DOHH2 (cell line): ENCODE results near the gene MSL3B.

ENCODE experiments used
- H3F3A ChIP-seq: fragments of 200-600 bp; sonication (generic), shearing (Covaris generic); 2 replicates; pipeline ENCODE4 v1.6.0; 2016; ENCODE audit warnings: antibody characterized with exemption, mild to moderate bottlenecking; ENCODE audit not compliant: control insufficient read depth, insufficient read depth
- H3K27ac ChIP-seq: fragments of 200-600 bp; sonication (generic); 2 replicates; pipeline ENCODE4 v1.5.1; 2014; ENCODE audit warnings: low read depth, mild to moderate bottlenecking, low read length, moderate library complexity
- H3K27me3 ChIP-seq: fragments of 200-600 bp; sonication (generic); 2 replicates; pipeline ENCODE4 v1.6.1; 2014; ENCODE audit warnings: mild to moderate bottlenecking, low read length, mixed read lengths; ENCODE audit not compliant: control insufficient read depth
- H3K36me3 ChIP-seq: fragments of 200-600 bp; sonication (generic); 2 replicates; pipeline ENCODE4 v1.6.1; 2014; ENCODE audit warnings: mild to moderate bottlenecking, low read length, moderate library complexity, mixed read lengths; ENCODE audit not compliant: control insufficient read depth
- H3K4me1 ChIP-seq: fragments of 200-600 bp; sonication (generic); 2 replicates; pipeline ENCODE4 v1.6.1; 2014; ENCODE audit warnings: mild to moderate bottlenecking, low read length, mixed read lengths; ENCODE audit not compliant: control insufficient read depth
- H3K4me2 ChIP-seq: fragments of 200-600 bp; sonication (generic); 2 replicates; pipeline ENCODE4 v1.6.0; 2014; ENCODE audit warnings: mild to moderate bottlenecking, low read length, moderate library complexity
- H3K4me3 ChIP-seq: fragments of 200-600 bp; sonication (generic); 2 replicates; pipeline ENCODE4 v1.5.1; 2014; ENCODE audit warnings: mild to moderate bottlenecking, low read length, mixed read lengths
- H3K79me2 ChIP-seq: fragments of 200-600 bp; sonication (generic); 2 replicates; pipeline ENCODE4 v1.6.1; 2014; ENCODE audit warnings: mild to moderate bottlenecking, low read length, mixed read lengths; ENCODE audit not compliant: control insufficient read depth
- H3K9me2 ChIP-seq: fragments of 200-600 bp; sonication (generic); replicated peaks from 2 replicates; pipeline ENCODE4 v1.6.1; 2014; ENCODE audit warnings: mild to moderate bottlenecking, low read length, mixed read lengths; ENCODE audit not compliant: control insufficient read depth
- H3K9me3 ChIP-seq: fragments of 200-600 bp; sonication (generic); 2 replicates; pipeline ENCODE4 v1.6.1; 2014; ENCODE audit warnings: antibody characterized with exemption, low read length, mixed read lengths; ENCODE audit not compliant: control insufficient read depth, insufficient read depth
- H4K20me1 ChIP-seq: fragments of 200-600 bp; sonication (generic); 2 replicates; pipeline ENCODE4 v1.6.0; 2014; ENCODE audit warnings: low read depth, mild to moderate bottlenecking, antibody characterized with exemption, low read length, moderate library complexity; ENCODE audit not compliant: control insufficient read depth, insufficient read depth
- EZH2phosphoT487 ChIP-seq: fragments of 200-600 bp; sonication (generic); IDR thresholded peaks from 2 replicates; pipeline ENCODE4 v1.6.1; 2017; ENCODE audit warnings: borderline replicate concordance, mild to moderate bottlenecking, antibody characterized with exemption, low read length, moderate library complexity, mixed read lengths
- TF ChIP-seq, protein P1 (sequence below): fragments of 200-600 bp; sonication (generic); IDR thresholded peaks from one replicate; pipeline ENCODE4 v1.5.1; 2014; ENCODE audit warnings: antibody characterized with exemption, mild to moderate bottlenecking, low read depth, low read length; ENCODE audit not compliant: poor library complexity, severe bottlenecking

The MSL3B gene

DNA sequence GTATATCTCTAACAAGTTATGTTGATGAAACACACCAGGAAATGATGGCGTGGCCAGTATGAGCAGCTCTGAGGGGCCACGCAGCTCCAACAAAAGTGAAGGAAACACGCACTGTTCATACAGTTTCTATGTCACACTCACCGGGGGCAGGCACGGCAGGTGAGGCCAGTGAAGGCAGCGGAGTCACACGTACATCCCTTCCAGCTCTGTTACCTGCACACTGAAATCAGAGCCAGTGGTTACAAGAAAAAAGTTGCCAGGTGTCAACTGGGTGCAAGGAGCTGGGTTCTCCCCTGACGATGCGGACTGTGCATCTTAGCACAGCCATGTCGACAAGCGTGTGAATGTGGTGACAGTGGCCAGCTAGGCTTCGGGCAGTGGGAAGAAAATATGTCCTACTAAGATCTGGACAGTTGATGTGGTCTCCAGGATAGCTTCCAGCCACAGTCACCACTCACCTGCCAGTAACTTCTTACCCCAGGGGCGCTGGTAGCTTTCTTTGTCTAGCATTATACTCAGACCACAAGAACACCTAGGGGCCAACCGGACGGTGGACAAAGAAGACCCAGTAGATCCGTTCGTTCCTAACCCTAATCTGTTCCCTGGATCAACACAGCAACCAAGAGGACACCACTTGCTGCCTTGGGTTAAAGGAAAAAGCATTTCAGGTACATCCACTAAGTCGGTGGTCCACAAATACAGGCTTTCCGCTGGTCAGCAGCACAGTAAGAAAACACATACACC is 23.9 kb downstream of the MSL3B start:
- H3K4me3 ChIP-seq = no peak overlapping the region
- no peaks in the 10 kb centered on the region for H3K4me1 ChIP-seq
- H3K27ac ChIP-seq = no peak overlapping the region
- no peaks in the 10 kb centered on the region for H3K9me3 ChIP-seq
- no peaks in the 10 kb centered on the region for H3F3A ChIP-seq
- H4K20me1 ChIP-seq = peaks cover 16% of the 10 kb centered on the region
- no peak overlapping the region for H3K4me2 ChIP-seq
- peaks cover 98% of the 10 kb centered on the region for H3K79me2 ChIP-seq
- H3K27me3 ChIP-seq = no peaks in the 10 kb centered on the region
- TF ChIP-seq, protein P1, sequence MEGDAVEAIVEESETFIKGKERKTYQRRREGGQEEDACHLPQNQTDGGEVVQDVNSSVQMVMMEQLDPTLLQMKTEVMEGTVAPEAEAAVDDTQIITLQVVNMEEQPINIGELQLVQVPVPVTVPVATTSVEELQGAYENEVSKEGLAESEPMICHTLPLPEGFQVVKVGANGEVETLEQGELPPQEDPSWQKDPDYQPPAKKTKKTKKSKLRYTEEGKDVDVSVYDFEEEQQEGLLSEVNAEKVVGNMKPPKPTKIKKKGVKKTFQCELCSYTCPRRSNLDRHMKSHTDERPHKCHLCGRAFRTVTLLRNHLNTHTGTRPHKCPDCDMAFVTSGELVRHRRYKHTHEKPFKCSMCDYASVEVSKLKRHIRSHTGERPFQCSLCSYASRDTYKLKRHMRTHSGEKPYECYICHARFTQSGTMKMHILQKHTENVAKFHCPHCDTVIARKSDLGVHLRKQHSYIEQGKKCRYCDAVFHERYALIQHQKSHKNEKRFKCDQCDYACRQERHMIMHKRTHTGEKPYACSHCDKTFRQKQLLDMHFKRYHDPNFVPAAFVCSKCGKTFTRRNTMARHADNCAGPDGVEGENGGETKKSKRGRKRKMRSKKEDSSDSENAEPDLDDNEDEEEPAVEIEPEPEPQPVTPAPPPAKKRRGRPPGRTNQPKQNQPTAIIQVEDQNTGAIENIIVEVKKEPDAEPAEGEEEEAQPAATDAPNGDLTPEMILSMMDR = no peak
- no peak for TF ChIP-seq EZH2phosphoT487
- H3K9me2 ChIP-seq = no peaks in the 10 kb centered on the region
- peaks cover 100% of the 10 kb centered on the region for H3K36me3 ChIP-seq

DNA sequence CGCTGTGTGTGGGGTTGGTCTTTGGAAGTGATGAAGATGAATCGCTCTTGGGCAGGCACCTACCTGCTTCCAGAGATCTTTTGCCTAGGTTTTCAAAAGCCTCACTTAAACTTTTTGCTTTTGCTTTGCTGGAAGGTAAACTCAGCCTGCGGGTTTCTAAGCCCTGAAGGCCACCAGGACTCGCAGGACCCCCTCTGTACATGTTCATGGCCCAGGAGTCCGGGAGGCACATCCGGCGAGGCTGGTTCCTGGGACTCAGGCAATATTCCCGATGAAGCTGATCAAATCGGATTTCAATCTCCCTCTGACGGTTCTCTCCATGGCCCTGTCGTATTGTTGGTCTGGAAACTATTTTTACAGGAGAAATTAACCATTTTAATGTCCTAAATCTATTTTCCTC is 27.0 kb downstream of the MSL3B start:
- Histone ChIP-seq H3F3A (0 out of 2 replicates have a peak, but pooled peaks cover 5% of the 10 kb centered on the region), H3K9me2 (no peaks in the 10 kb centered on the region), H3K4me3 (no peak overlapping the region), H4K20me1 (peaks cover 37% of the 10 kb centered on the region), H3K36me3 (peaks cover 99% of the 10 kb centered on the region), H3K4me2 (no peak overlapping the region), H3K4me1 (no peaks in the 10 kb centered on the region), H3K27me3 (no peaks in the 10 kb centered on the region), H3K27ac (no peak overlapping the region), H3K79me2 (peaks cover 96% of the 10 kb centered on the region), H3K9me3 (no peaks in the 10 kb centered on the region)
- no peak for TF ChIP-seq EZH2phosphoT487
- TF ChIP-seq, protein P1 = no peak

DNA sequence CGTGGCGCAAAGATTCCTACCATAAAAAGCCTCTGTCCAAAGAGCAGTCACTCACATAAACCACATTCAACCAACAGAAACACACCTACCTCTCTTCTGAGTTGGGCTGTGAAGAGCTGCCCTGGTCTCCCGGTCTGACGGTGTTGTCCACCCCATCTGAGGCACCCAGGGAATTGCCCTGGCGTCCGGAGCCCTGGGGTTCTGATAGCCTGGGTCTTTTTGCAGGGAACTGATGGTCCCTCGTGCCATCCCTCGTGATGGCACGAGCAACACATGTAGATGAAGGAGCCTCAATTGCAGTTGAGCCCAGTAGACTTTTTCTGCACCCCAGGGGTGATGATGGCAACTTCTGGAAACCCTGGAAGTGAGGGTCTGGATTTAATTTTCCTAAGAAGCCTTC is 27.7 kb downstream of the MSL3B start:
- H3K36me3 ChIP-seq = peaks cover 99% of the 10 kb centered on the region
- H3K4me2 ChIP-seq = no peak overlapping the region
- H3F3A ChIP-seq = 0 out of 2 replicates have a peak, but pooled peaks cover 5% of the 10 kb centered on the region
- H3K9me3 ChIP-seq = no peaks in the 10 kb centered on the region
- no peaks in the 10 kb centered on the region for H3K9me2 ChIP-seq
- no peak overlapping the region for H3K4me3 ChIP-seq
- peaks cover 37% of the 10 kb centered on the region for H4K20me1 ChIP-seq
- peaks cover 94% of the 10 kb centered on the region for H3K79me2 ChIP-seq
- no peaks in the 10 kb centered on the region for H3K27me3 ChIP-seq
- H3K27ac ChIP-seq = no peak overlapping the region
- TF ChIP-seq, protein P1 = no peak
- TF ChIP-seq EZH2phosphoT487 = no peak
- no peaks in the 10 kb centered on the region for H3K4me1 ChIP-seq
